MM.1S (cell line): Measurements from ENCODE around the gene CUL5.

Source experiments
- DNase-seq: peaks from one replicate; pipeline ENCODE4 v3.0.0-alpha.2; 2015
- H2AFZ ChIP-seq: fragments of 300-600 bp; sonication (generic); 2 replicates; pipeline ENCODE4 v1.6.0; 2016; ENCODE audit warnings: antibody characterized with exemption, low read length
- H3F3A ChIP-seq: fragments of 300-600 bp; sonication (generic); 2 replicates; pipeline ENCODE4 v1.6.1; 2016; ENCODE audit warnings: mild to moderate bottlenecking, antibody characterized with exemption, low read length, moderate library complexity, mixed read lengths; ENCODE audit not compliant: insufficient read depth
- H3K27ac ChIP-seq: fragments of 300-600 bp; sonication (generic); 2 replicates; pipeline ENCODE4 v1.5.1; 2016; ENCODE audit warnings: mild to moderate bottlenecking, low read length
- H3K27me3 ChIP-seq: fragments of 300-600 bp; sonication (generic); replicated peaks from 2 replicates; pipeline ENCODE4 v1.6.0; 2016; ENCODE audit warnings: low read length; ENCODE audit not compliant: insufficient read depth
- H3K36me3 ChIP-seq: fragments of 300-600 bp; sonication (generic); replicated peaks from 2 replicates; pipeline ENCODE4 v1.6.1; 2016; ENCODE audit warnings: mild to moderate bottlenecking, low read length, mixed read lengths; ENCODE audit not compliant: insufficient read depth
- H3K4me1 ChIP-seq: fragments of 300-600 bp; sonication (generic); 2 replicates; pipeline ENCODE4 v1.6.1; 2016; ENCODE audit warnings: low read length, mixed read lengths
- H3K4me2 ChIP-seq: fragments of 300-600 bp; sonication (generic); 2 replicates; pipeline ENCODE4 v1.6.0; 2016; ENCODE audit warnings: low read depth, low read length
- H3K4me3 ChIP-seq: fragments of 300-600 bp; sonication (generic); 2 replicates; pipeline ENCODE4 v1.5.1; 2016; ENCODE audit warnings: low read length, mixed read lengths
- H3K79me2 ChIP-seq: fragments of 300-600 bp; sonication (generic); 2 replicates; pipeline ENCODE4 v1.6.1; 2016; ENCODE audit warnings: mixed run types, low read length, mixed read lengths
- H3K9ac ChIP-seq: fragments of 300-600 bp; sonication (generic); 2 replicates; pipeline ENCODE4 v1.6.1; 2016; ENCODE audit warnings: low read length, mixed read lengths
- H3K9me2 ChIP-seq: fragments of 300-600 bp; sonication (generic); replicated peaks from 2 replicates; pipeline ENCODE4 v1.6.1; 2016; ENCODE audit warnings: mild to moderate bottlenecking, low read length, mixed read lengths; ENCODE audit not compliant: insufficient read depth
- H3K9me3 ChIP-seq: fragments of 300-600 bp; sonication (generic); replicated peaks from 2 replicates; pipeline ENCODE4 v1.6.1; 2016; ENCODE audit warnings: mild to moderate bottlenecking, low read length, mixed read lengths; ENCODE audit not compliant: insufficient read depth
- H4K20me1 ChIP-seq: fragments of 300-600 bp; sonication (generic); 2 replicates; pipeline ENCODE4 v1.6.1; 2016; ENCODE audit warnings: mild to moderate bottlenecking, low read length, moderate library complexity, mixed read lengths; ENCODE audit not compliant: insufficient read depth
- CTCF ChIP-seq: fragments of 300-600 bp; sonication (generic); IDR thresholded peaks from 2 replicates; pipeline ENCODE4 v1.5.1; 2016; ENCODE audit warnings: antibody characterized with exemption, low read length, mixed read lengths
- EZH2 ChIP-seq: fragments of 300-600 bp; sonication (generic); optimal IDR thresholded peaks from 2 replicates; pipeline ENCODE3; 2017; ENCODE audit warnings: low read depth, mild to moderate bottlenecking, antibody characterized with exemption, low read length, mixed read lengths
- EZH2phosphoT487 ChIP-seq: fragments of 300-600 bp; sonication (generic); IDR thresholded peaks from 2 replicates; pipeline ENCODE4 v1.6.1; 2018; ENCODE audit warnings: antibody characterized with exemption, low read length

CUL5 gene

GRCh38 chr11:108002476-108002875 is 6.2 kb upstream of the CUL5 start:
- H2AFZ ChIP-seq, result no peak overlapping the region
- H3K9me3 ChIP-seq, result no peaks in the 10 kb centered on the region
- H3K9me2 ChIP-seq, result no peaks in the 10 kb centered on the region
- no peak overlapping the region for H3K9ac ChIP-seq
- H3K27me3 ChIP-seq, result no peaks in the 10 kb centered on the region
- H3K4me3 ChIP-seq, result no peak overlapping the region
- no peak overlapping the region for H3K27ac ChIP-seq
- H3K36me3 ChIP-seq, result no peaks in the 10 kb centered on the region
- no peaks in the 10 kb centered on the region for H3K4me1 ChIP-seq
- TF ChIP-seq CTCF (no peak), EZH2phosphoT487 (no peak), EZH2 (no peak)
- DNase-seq, result no peak
- no peak overlapping the region for H3K4me2 ChIP-seq
- H3F3A ChIP-seq, result no peaks in the 10 kb centered on the region
- no peaks in the 10 kb centered on the region for H4K20me1 ChIP-seq
- H3K79me2 ChIP-seq, result no peaks in the 10 kb centered on the region

GRCh38 chr11:108003623-108004022 is 5.1 kb upstream of the CUL5 start:
- H3K4me2 ChIP-seq, result no peak overlapping the region
- no peak for DNase-seq
- TF ChIP-seq EZH2phosphoT487 (no peak), EZH2 (no peak), CTCF (no peak)

GRCh38 chr11:108007819-108008218 is 879 bp upstream of the CUL5 start:
- Histone ChIP-seq H3K4me1 (peaks cover 4% of the 10 kb centered on the region), H3K4me2 (no peak overlapping the region), H3K9ac (no peak overlapping the region), H3K9me3 (no peaks in the 10 kb centered on the region), H3K27ac (no peak overlapping the region), H3K36me3 (no peaks in the 10 kb centered on the region), H3K4me3 (no peak overlapping the region), H3K79me2 (peaks cover 40% of the 10 kb centered on the region), H2AFZ (no peak overlapping the region), H4K20me1 (no peaks in the 10 kb centered on the region), H3F3A (peaks cover 8% of the 10 kb centered on the region), H3K9me2 (no peaks in the 10 kb centered on the region), H3K27me3 (no peaks in the 10 kb centered on the region)
- DNase-seq, result no peak
- no peak for TF ChIP-seq CTCF
- TF ChIP-seq EZH2phosphoT487, result no peak
- no peak for TF ChIP-seq EZH2

More at GRCh38 chr11:108003623-108004022, 5.1 kb upstream of the CUL5 start:
- no peaks in the 10 kb centered on the region for H3K27me3 ChIP-seq
- H3F3A ChIP-seq, result no peaks in the 10 kb centered on the region; the same call in 1 of the 2 replicates
- H3K4me1 ChIP-seq, result no peaks in the 10 kb centered on the region
- H3K9ac ChIP-seq, result no peak overlapping the region
- no peaks in the 10 kb centered on the region for H4K20me1 ChIP-seq
- no peaks in the 10 kb centered on the region for H3K36me3 ChIP-seq
- no peak overlapping the region for H2AFZ ChIP-seq
- no peaks in the 10 kb centered on the region for H3K9me2 ChIP-seq
- no peak overlapping the region for H3K27ac ChIP-seq
- H3K9me3 ChIP-seq, result no peaks in the 10 kb centered on the region
- no peaks in the 10 kb centered on the region for H3K79me2 ChIP-seq
- H3K4me3 ChIP-seq, result no peak overlapping the region
